Bronchial smooth muscle cell (primary cell): ENCODE measurements around the gene TMEM248. TPM values are rescaled to one million over a fixed set of nuclear protein-coding genes. Genes with fewer than 3 reads are reported as not detected.

Experiments
- total RNA-seq: library from RNA; depleted of rRNA; stranded (reverse); fragments of >200 nt; gene quantifications from 2 replicates; pipeline ENCODE4 v1.2.1, GENCODE V29; 2014

Gene TMEM248
- total RNA-seq: 39.9 and 60.6 TPM in 2 replicates

GRCh38 chr7:66920769-66921395 is at the start of gene TMEM248:
Gene TMEM248, plus strand, starts transcription at chr7:66921225. Its CDS starts 20,641 bp downstream, at chr7:66941866.

GRCh38 chr7:66995050-66995776 is 74.2 kb downstream of the TMEM248 start, which contains the start of gene SBDS:
Gene SBDS, minus strand, starts transcription at chr7:66995586. Its CDS starts 169 bp downstream, at chr7:66995417.

GRCh38 chr7:66996444-66997191 is 75.6 kb downstream of the TMEM248 start, which contains the start of gene TYW1:
Gene TYW1, plus strand, starts transcription at chr7:66996833. Its CDS starts 146 bp downstream, at chr7:66996979.

Other genes with a start within 250 kb of the TMEM248 start
- gene RABGEF1, start 180.5 kb upstream of the TMEM248 start, total RNA-seq: 31.4 and 43.6 TPM in 2 replicates
- 62.5 and 63.7 TPM in 2 replicates for gene SBDS, start 74.4 kb downstream of the TMEM248 start, total RNA-seq
- 14.0 and 20.5 TPM in 2 replicates for gene TYW1, start 75.6 kb downstream of the TMEM248 start, total RNA-seq